Neural progenitor cell (in vitro differentiated cells): ENCODE results near the gene SPOP. TPM values are rescaled to one million over a fixed set of nuclear protein-coding genes. Genes with fewer than 3 reads are reported as not detected.
"Not testable (repeated sequence)": the region's sequence is repeated elsewhere in the genome, so short reads cannot be mapped to it uniquely, and the experiment has no call there.

Experiments
- DNase-seq: peaks from one replicate; pipeline ENCODE4 v3.0.0-alpha.2; 2016; ENCODE audit warnings: low spot score
- H2AFZ ChIP-seq: fragments of 200-600 bp; sonication (generic); replicated peaks from 2 replicates; pipeline ENCODE4 v1.6.1; 2016; ENCODE audit warnings: antibody characterized with exemption
- H3F3A ChIP-seq: fragments of 200-600 bp; sonication (generic); 2 replicates; pipeline ENCODE4 v1.6.1; 2016; ENCODE audit warnings: antibody characterized with exemption, low read depth
- H3K27ac ChIP-seq: fragments of 200-600 bp; sonication (generic); 2 replicates; pipeline ENCODE4 v1.5.1; 2016; ENCODE audit warnings: mild to moderate bottlenecking
- H3K27me3 ChIP-seq: fragments of 200-600 bp; sonication (generic); 2 replicates; pipeline ENCODE4 v1.6.1; 2016; ENCODE audit warnings: mild to moderate bottlenecking, moderate library complexity
- H3K36me3 ChIP-seq: fragments of 200-600 bp; sonication (generic); 2 replicates; pipeline ENCODE4 v1.5.1; 2016
- H3K4me1 ChIP-seq: fragments of 200-600 bp; sonication (generic); 2 replicates; pipeline ENCODE4 v1.6.1; 2016; ENCODE audit warnings: mixed run types
- H3K4me2 ChIP-seq: fragments of 200-600 bp; sonication (generic); 2 replicates; pipeline ENCODE4 v1.6.1; 2016
- H3K4me3 ChIP-seq: fragments of 200-600 bp; sonication (generic); 2 replicates; pipeline ENCODE4 v1.5.1; 2016
- H3K79me2 ChIP-seq: fragments of 200-600 bp; sonication (generic); 2 replicates; pipeline ENCODE4 v1.6.1; 2016; ENCODE audit warnings: low read depth
- H3K9ac ChIP-seq: fragments of 200-600 bp; sonication (generic); 2 replicates; pipeline ENCODE4 v1.6.1; 2016
- H3K9me3 ChIP-seq: fragments of 200-600 bp; sonication (generic); 2 replicates; pipeline ENCODE4 v1.5.1; 2016; ENCODE audit warnings: low read depth
- H4K20me1 ChIP-seq: fragments of 200-600 bp; sonication (generic); 2 replicates; pipeline ENCODE4 v1.6.1; 2016; ENCODE audit warnings: low read depth
- H3K27ac Mint-ChIP-seq: 3 replicates; pipeline ENCODE4 v1.8.0; 2021; ENCODE audit warnings: mixed read lengths
- H3K27me3 Mint-ChIP-seq: 2 replicates; pipeline ENCODE4 v1.8.0; 2022; ENCODE audit warnings: low read depth, mild to moderate bottlenecking, inconsistent platforms, moderate library complexity, mixed read lengths; ENCODE audit not compliant: insufficient read depth
- H3K36me3 Mint-ChIP-seq: 3 replicates; pipeline ENCODE4 v1.8.0; 2021; ENCODE audit warnings: mixed read lengths
- H3K4me1 Mint-ChIP-seq: 3 replicates; pipeline ENCODE4 v1.8.0; 2021; ENCODE audit warnings: mixed read lengths
- H3K4me3 Mint-ChIP-seq: 3 replicates; pipeline ENCODE4 v1.8.0; 2021; ENCODE audit warnings: mild to moderate bottlenecking, moderate library complexity, mixed read lengths
- H3K9me3 Mint-ChIP-seq: 3 replicates; pipeline ENCODE4 v1.8.0; 2020; ENCODE audit warnings: mixed read lengths
- CTCF ChIP-seq: fragments of 200-600 bp; sonication (generic); IDR thresholded peaks from 2 replicates; pipeline ENCODE4 v1.5.1; 2017; ENCODE audit warnings: antibody characterized with exemption, mild to moderate bottlenecking
- EZH2 ChIP-seq: fragments of 200-600 bp; sonication (generic); IDR thresholded peaks from 2 replicates; pipeline ENCODE4 v1.6.1; 2017; ENCODE audit warnings: antibody characterized with exemption, mild to moderate bottlenecking, moderate library complexity
- EZH2phosphoT487 ChIP-seq: fragments of 200-600 bp; sonication (generic); IDR thresholded peaks from 2 replicates; pipeline ENCODE4 v1.6.1; 2017; ENCODE audit warnings: antibody characterized with exemption
- total RNA-seq: library from RNA; depleted of rRNA; stranded (reverse); fragments of >200 nt; gene quantifications from 2 replicates; pipeline ENCODE4 v1.2.3, GENCODE V29; 2015; ENCODE audit warnings: low replicate concordance

SPOP gene
- total RNA-seq, 1 donor from 2014 or later = 40.3 TPM

- Histone ChIP-seq H3K9me3 (no peaks in the 10 kb centered on the region), H3F3A (peaks cover 13% of the 10 kb centered on the region), H4K20me1 (no peaks in the 10 kb centered on the region), H3K27ac (no peak overlapping the region), H3K36me3 (no peaks in the 10 kb centered on the region), H3K9ac (no peak overlapping the region), H3K27me3 (peaks cover 3% of the 10 kb centered on the region), H3K4me2 (no peak overlapping the region), H2AFZ (no peak overlapping the region), H3K79me2 (no peaks in the 10 kb centered on the region), H3K4me3 (no peak overlapping the region), H3K4me1 (peaks cover 24% of the 10 kb centered on the region)
- Mint-ChIP-seq H3K27me3 (peaks cover 20% of the 10 kb centered on the region), H3K4me1 (peaks cover 8% of the 10 kb centered on the region), H3K4me3 (no peak overlapping the region), H3K27ac (no peak overlapping the region), H3K36me3 (no peaks in the 10 kb centered on the region), H3K9me3 (no peaks in the 10 kb centered on the region)
- no peak for DNase-seq
- TF ChIP-seq CTCF = no peak
- TF ChIP-seq EZH2phosphoT487 = no peak
- TF ChIP-seq EZH2 = no peak
Measured at GRCh38 chr17:49551221-49552069, 126.5 kb downstream of the SPOP start.

- H3K9me3 ChIP-seq, H3K36me3 ChIP-seq, H3K9me3 Mint-ChIP-seq: not testable (repeated sequence)
Measured at GRCh38 chr17:49550764-49551163, 127.1 kb downstream of the SPOP start.

GRCh38 chr17:49549691-49550678 is 127.9 kb downstream of the SPOP start:
- Histone ChIP-seq H3K9me3 (no peaks in the 10 kb centered on the region), H3F3A (peaks cover 13% of the 10 kb centered on the region), H3K4me3 (no peak overlapping the region), H2AFZ (no peak overlapping the region), H3K79me2 (no peaks in the 10 kb centered on the region), H3K4me2 (no peak overlapping the region), H4K20me1 (no peaks in the 10 kb centered on the region), H3K9ac (no peak overlapping the region), H3K27me3 (no peaks in the 10 kb centered on the region), H3K36me3 (no peaks in the 10 kb centered on the region), H3K27ac (no peak overlapping the region), H3K4me1 (peaks cover 33% of the 10 kb centered on the region)
- Mint-ChIP-seq H3K4me3 (no peak overlapping the region), H3K4me1 (peaks cover 8% of the 10 kb centered on the region), H3K27ac (no peak overlapping the region), H3K27me3 (peaks cover 22% of the 10 kb centered on the region), H3K9me3 (no peaks in the 10 kb centered on the region), H3K36me3 (no peaks in the 10 kb centered on the region)
- no peak for DNase-seq
- TF ChIP-seq EZH2phosphoT487 (no peak), CTCF (no peak), EZH2 (no peak)

More at GRCh38 chr17:49550764-49551163, 127.1 kb downstream of the SPOP start:
- H3K4me3 ChIP-seq, H3K4me3 Mint-ChIP-seq, H4K20me1 ChIP-seq, H3K9ac ChIP-seq, H3K27me3 ChIP-seq, H3K27ac Mint-ChIP-seq, DNase-seq, H3K27ac ChIP-seq, H3K36me3 Mint-ChIP-seq, H2AFZ ChIP-seq, H3K4me2 ChIP-seq, H3K4me1 Mint-ChIP-seq, H3K79me2 ChIP-seq: not testable (repeated sequence)
- peaks cover 26% of the 10 kb centered on the region for H3K4me1 ChIP-seq
- peaks cover 20% of the 10 kb centered on the region for H3K27me3 Mint-ChIP-seq
- peaks cover 13% of the 10 kb centered on the region for H3F3A ChIP-seq
